ENCODE results near the gene PURA.

The PURA gene

DNA sequence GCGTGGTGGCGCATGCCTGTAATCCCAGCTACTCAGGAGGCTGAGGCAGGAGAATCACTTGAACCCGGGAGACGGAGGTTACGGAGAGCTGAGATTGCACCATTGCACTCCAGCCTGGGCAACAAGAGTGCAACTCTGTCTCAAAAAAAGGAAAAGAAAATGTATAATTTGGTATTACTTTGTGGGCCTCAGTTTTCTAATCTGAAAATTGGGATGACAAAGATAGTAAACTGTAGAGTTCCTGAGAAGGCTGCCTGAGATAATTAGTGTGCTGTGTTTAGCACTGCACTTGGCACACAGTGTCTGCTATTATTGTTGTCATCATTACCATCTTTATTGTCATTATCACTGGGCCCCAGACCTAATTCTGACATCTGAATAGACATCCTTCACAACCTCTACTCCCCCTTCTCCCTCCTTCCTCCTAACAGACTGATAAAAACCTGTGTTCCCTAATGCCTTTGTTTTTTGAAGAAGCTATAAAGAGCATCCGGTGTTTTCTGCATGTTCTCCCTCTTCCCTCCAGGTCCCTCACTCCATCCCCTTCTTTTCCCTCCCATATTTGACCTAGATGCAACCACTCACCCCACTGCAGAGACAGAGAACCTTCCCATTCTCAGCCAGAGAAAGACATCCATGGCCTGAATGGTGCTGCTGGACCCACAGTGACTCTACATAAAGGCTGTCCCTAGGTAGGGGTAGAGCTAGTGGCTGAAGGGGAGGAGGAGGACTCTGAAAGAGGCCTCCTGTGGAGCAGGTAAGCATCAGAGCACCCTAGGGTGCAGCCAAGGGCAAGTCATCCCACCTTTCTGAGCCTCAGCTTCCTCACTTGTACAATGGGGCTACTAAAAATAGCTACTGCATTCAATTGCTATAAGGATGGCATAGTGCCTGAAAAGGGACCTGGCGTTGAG is 45.4 kb downstream of the PURA start:
- no peak for DNase-seq (ENCODE audit: low spot score)

DNA sequence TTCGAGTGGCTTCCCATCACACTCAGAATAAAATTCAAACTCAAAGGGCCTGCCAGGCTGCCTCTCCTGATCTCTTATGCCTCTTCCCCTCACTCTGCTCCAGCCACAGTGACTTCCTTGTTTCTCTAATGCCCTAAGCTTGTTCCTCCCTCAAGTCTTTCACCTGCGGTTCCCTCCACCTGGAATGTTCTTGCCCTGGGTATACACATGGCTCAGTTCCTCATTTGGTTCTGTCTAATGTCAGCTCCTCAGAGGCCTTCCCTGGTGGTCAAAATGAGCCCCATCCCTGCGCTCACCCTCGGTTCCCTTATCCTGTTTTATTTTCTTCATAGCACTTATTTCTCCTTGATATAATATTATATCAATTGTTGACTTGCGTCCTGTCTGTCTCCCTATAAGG is 48.4 kb downstream of the PURA start:
- DNase-seq (ENCODE audit: low spot score) = no peak

DNA sequence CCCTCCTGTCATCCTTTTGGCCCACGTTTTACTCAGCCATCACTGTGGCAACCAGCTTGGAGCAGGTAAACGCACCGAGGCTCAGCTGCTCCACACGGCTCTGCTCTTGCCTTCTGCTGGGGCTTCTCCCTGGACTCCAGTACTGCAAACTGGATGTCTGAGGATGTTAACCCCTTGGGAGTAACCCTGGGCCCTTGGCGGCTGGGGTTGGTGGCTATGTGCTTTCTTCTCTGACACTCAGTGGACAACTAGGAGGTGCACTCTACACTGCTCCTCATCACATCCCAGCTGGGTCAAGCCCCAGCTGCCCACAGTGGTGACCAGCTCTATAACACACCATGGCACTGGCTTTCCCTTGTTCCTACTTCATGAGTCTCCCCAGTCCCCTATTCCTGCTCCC is 48.9 kb downstream of the PURA start:
- no peak for DNase-seq (ENCODE audit: low spot score)

DNA sequence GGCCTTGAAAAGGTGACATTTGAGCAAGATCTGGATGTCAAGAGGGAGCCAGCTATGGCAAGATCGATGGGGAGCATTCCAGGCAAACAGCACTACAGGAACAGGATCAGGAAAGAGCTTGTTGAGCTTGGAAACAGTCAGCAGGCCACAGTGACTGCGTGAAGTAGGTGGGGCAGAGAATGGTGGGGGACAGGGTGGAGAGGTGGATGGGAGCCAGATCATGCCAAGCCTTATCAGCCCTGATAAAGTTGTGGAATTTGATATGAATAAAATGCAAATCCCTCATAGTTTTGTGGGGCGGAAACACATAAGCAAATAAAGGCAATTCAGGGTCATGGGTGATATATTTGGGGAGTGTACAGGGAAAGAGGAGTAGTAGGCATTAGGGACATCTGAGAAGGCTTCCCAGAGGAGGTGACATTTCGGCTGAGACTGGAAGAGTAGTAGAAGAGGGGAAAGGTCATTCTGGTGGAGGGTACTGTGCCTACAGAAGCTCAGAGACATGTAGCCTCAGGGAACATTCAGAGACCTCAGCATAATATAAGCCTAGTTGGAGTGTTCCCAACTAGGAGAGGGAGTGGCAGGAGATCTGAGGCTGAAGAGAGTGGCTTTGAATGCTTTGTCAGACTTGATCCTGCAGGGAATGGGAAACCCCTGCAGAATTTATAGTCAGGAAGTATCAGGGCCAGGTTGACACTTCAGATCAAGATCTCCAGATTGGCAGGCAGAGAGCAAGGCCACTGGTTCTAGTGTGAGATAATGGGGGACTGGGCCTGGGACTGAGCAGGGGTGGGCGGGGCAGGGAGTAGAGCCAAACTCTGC is 51.4 kb downstream of the PURA start:
- DNase-seq (ENCODE audit: low spot score) = no peak

DNA sequence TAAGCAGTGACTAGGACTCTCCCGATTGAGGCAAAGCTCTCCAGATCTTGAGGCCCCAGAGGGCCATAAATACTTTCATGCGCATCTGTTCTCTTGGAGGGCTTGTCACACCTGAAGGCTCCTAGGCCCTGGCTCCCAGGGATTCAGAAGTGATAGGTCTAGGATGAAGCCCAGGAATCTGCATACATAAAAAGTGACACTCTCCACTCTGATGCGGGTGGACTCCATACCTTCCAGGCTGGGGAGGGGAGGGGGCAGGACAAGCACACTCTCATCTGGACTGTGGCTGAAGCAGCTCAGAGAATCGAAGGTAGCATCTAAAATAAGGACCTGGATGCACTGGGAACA is 52.0 kb downstream of the PURA start:
- DNase-seq (ENCODE audit: low spot score) = no peak

DNA sequence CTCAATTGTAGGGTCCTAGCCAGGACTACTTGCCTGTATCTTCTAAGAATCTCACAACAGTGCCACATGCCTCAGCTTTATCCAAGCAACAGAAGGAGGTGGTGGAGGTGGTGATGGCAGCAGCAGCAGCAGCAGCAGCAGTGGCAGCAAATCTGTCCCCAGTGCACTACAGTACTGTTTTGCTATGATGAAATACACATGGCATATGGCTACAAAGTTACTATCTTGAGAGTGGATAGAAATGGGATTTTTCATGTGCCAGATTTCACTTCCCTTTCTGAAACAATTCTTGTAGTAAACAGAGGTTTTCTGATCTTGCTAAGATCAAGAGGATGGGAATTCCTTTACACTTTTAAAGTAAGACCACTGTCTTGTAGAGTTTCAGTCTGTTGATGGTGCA is 53.0 kb downstream of the PURA start:
- DNase-seq (ENCODE audit: low spot score) = no peak

DNA sequence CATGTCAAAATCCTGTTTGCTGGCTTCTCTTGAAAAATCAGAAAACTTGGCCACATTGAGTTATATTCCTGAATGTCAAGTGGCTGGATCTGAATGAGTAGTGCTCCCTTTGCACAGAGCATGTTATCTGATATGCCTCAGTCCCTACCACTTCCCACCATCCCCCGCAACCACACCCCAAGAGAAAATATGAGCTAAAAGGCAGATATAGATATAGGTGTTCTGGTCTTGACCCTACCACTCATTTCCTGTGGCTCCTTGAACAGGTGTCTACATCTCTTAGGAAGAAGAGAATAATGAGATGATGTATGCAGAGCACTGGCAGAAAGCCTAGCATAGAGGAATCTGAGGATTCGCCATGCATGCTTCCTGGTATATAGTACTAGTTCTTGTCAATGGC is 54.5 kb downstream of the PURA start:
- DNase-seq (ENCODE audit: low spot score) = no peak

DNA sequence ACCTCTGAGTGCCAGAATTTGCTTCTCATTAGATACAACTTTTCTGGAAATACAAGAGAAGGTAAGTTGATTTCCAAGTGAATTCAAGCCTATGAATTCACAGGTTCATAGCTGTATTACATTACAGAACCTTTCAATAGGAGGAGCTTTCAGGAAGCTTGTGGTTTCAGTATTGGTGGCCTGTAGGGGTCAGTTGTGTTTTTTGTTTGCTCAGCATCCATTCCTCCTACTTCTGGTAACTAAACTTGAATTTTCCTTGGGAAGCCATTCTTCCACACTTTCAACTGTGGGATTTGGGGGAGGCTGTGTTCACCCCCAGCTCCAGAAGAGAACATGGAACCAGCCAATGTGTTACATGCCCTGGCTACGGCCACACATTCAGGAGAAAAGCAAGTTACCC is 55.5 kb downstream of the PURA start:
- no peak for DNase-seq (ENCODE audit: low spot score)

DNA sequence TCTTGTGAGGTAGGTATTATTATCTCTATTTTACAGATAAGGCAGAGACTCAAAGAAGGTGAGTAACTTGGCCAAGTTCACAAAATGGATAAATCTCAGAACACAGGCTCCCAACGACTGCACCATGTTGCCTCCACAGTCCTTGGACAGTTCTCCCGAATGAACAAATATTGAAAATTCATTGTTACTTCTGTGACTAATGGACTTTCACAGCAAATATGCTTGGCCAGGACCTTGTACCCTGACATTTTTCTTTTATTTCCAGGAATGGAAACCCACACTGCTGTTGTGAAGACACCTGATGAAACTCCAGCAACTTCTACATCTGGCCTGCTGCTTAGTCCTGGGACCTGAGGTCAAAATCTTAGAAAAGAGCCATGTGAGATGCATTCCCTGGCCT is 58.6 kb downstream of the PURA start:
- no peak for DNase-seq (ENCODE audit: low spot score)

DNA sequence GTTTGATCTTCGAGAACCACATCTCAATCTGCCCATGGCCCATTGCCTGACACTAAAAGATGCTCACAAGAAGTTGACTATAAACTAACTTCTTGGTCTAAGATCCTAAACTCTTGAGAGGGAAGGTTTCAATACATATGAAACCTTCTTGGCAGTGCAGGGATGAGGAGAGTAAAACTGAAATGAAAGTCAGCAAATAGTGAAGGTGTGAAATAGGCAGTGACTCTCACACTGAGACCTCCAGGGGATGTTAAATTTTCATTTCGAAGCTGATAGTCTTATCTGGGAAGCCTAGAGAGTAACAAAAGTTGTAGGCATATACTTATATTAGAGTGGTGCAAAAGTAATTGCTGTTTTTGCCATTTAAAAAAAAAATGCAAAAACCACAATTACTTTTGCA is 60.1 kb downstream of the PURA start:
- DNase-seq (ENCODE audit: low spot score) = no peak

DNA sequence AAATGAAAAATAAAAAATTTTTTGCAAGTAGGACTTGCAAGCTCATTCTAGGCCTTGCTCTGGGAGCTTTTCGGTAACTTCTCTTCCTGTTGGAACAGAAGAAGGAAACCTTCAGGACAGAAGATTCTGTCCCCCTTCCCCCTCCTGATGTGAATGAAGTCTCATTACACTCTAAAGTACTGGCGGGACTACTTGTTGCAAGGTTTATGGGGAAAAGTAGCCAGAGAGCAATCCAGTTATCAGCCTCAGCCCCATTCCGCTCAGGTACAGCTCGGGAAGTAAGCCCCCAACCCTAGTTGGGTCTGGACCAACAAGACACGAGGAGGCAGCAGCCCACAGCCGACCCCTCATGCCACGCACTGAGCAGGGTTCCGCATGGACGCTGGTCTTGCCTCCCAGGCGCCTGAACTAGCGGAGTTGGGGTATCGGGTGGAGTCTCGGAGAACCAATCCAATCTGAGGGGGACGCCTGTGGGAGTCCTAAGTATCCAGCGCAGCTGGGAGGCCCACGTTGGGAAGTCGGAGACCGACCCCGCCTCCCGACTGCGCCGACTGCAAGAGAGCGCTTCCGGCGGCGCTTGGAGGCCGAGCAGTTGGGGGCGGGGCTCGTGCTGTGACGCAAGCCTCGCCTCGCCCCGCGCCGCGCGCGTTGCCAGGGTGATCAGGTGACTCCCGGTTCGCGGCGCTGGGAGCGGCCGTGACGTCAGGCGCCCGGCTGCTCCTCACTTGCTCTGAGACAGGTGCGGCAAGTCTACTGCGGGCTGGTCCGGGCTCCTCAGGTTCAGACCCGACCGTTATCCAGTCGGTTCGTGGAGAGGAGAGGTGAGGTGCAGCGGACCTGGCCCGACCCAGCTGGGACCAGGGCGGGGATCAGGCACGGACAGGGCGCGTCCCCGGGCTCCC is 60.8 kb downstream of the PURA start, which contains the start of gene CYSTM1:
TSS of gene CYSTM1 (plus strand) at position 724 of the 902 bp plus-strand sequence. CDS start 19,278 bp downstream, outside the sequence.
- DNase-seq (ENCODE audit: low spot score) = peak; percentile 95
